NOMO-1 (cell line): ENCODE results near the gene SNX10.
A peak's percentile ranks its signal among the peaks of the same experiment; 100 is the strongest.

ENCODE experiments used
- DNase-seq, 2 experiments: peaks; one replicate each; lab custom pipeline; 2025; ENCODE audit not compliant: unreplicated experiment in 2 of 2; lab: John Stamatoyannopoulos, UW

Gene SNX10

DNA sequence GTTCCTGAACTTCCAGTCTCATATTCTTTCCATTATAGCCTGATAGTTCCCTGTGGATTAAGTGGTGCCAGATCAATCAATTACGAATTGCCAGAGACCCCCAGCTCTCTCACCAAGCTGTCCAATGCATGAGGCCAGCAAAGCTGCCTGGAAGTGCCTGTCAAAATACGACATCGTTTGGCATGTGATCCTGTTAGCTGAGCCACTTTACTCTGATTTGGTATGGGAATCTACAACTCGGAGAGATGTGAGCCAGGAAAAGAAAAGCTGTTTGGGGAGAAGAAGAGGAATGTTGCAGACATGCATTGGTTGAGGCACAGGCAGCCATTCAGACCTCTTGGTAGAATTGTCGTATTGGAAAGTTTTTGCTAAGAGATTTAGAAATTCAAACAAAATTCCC lies 3.9 kb downstream of the SNX10 start:
- DNase-seq: no peak

DNA sequence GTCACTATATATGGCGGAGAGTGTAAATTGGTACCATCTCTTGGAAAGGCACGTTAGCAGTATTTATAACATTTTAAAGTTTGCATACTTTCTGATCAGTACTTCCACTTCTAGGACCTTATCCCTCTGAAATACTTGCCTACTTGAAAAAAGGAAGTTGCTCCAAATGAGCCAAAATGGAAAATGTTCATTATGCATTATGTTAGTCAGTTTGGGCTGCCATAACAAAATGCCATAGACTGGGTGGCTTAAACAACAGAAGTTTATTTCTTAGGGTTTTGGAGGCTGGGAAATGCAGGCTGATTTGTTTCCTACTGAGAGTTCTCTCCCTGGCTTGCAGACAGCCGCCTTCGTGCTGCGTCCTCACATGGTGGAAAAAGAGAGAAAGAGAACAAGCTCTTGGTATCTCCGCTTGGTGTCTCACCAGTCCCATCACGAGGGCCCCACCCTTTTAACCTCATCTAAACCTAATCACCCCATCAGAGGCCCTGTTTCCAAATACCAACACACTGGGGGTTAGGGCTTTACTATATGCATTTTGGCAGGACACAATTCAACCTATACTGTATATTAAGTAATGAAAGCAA lies 6.9 kb downstream of the SNX10 start:
- DNase-seq: peak in 1 of 2 experiments; percentile 21

DNA sequence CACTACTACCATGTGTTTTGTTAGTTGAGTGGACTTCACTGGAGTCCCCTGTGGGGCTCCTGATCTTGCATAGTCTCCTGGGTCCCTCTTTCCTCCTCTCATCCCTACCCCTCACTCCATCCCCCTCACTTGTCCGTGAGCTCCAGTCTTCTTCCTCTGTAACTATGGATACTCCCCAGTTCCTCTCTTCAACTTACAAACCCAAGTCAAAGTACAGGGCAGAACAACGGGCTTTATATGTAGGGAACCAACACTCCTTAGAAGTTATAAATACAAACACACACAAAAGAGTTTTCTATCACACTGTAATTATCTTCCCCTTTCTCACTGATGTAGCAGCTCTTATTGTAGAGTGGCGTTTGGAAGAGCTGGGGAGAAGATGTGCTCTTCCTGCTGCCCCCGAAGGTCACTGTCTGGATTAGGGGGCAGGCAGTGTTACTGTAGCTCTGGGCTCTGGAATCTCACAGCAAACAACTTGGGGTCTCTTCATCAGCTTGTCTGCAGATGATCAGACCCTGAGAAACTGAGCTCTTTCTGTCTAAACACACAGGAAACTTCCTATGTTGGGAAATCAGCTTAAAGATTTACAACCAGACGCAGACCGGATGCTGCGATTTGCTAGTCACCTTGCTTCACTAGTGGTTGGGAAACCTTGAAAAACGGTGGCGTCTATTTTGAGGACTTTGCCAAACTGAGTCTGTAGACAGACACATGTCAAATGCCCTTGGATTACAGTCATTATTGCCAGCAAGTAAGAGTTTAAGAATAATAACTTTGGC lies 13.6 kb downstream of the SNX10 start:
- peak; percentile 96 to 98 for DNase-seq

DNA sequence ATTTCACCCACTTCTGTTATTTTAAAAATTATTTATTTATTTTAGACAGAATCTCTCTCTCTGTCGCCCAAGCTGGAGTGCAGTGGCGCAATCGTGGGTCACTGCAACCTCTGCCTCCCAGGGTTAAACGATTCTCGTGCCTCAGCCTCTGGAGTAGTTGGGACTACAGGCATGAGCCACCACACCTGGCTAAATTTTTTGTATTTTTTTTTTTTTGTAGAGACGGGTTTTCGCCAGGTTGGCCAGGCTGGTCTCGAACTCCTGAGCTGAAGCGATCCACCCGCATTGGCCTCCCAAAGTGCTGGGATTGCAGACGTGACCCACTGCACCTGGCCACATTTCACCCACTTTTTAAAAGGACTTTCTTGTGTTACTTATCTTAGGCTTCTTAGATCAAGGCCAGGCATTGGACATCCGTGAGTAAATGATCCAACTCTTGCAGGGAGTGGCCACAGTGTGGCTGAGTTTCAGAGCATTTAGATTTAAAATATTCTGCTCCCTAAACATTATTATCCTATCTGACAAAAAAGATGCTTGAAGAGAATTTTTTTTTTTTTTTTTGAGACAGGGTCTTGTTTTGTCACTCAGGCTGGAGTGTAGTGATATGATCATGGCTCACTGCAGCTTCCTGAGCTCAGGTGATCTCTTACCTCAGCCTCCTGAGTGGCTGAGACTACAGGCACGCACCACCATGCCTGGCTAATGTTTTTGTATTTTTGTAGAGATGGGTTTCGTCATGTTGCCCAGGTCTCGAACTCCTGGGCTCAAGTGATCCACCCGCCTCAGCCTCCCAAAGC lies 14.4 kb downstream of the SNX10 start:
- no peak for DNase-seq

DNA sequence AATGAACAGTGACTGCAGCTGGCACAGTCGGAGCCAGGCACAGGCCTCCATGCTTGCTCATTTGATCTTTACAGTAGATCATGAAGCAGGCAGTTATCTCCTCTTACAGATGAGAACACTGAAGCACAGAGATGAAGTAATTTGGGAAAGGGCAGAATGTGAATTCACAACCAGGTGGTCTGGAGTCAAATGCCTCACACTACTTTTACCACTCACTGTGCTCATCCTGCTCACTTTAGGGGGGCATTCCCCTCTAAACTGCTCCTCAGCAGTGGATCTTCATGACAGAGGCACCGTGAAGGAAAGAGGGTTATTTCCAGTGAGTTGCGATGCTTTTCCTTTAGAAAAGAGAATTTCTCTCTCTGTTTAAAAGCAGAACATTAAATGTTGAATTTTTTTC lies 15.1 kb downstream of the SNX10 start:
- no peak for DNase-seq

DNA sequence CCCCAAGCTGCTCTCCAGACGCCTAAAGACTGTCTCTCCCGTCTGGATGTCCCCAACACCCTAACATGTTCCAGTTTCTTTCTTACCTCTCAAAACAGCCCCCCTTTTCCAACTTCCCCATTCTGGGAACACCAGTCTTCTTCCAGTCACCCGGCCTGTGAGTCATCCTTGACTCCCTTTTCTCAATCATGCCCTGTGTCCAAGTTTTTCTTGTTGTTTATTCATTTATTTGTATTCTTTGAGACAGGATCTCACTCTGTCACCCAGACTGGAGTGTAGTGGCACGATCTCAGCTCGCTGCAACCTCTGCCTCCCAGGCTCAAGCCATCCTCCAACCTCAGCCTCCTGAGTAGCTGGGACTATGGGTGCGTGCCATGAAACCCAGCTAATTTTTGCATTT lies 15.6 kb downstream of the SNX10 start:
- no peak for DNase-seq

DNA sequence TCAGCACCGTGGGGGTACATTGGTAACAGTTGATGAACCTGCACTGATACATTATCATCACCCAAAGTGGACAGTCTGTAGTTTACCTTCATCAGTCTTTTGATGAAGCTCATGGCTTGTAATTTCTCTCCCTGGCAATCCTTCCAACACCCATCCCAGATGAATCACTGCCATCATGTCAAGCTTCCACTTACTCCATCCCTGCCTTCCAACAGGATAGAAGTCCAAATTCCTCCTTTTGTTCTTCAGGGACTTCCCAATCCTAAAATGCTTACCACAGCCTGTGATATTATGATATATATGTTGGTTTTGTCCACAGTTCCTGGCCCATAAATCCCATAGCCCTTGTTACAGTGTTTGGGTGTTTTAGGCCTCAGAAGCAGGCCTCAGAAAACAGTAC lies 16.1 kb downstream of the SNX10 start:
- DNase-seq: no peak

DNA sequence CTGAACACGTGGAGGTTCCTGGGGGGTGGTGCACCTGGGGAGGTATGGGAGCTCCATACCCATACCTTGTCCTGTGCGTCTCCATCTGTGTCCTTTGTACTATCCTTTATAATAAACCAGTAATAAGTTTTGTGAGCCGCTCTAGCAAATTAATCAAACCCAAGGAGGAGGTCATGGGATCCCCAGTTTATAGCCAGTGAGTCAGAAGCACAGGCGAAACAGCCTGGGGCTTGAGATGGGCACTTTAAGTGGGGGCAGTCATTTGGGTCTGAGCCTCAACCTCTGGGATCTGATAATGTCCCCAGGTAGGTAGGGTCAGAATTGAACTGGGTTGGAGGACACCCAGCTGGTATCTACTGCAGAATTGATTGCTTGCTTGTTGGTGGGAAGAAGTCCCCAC lies 16.9 kb downstream of the SNX10 start:
- DNase-seq: no peak

DNA sequence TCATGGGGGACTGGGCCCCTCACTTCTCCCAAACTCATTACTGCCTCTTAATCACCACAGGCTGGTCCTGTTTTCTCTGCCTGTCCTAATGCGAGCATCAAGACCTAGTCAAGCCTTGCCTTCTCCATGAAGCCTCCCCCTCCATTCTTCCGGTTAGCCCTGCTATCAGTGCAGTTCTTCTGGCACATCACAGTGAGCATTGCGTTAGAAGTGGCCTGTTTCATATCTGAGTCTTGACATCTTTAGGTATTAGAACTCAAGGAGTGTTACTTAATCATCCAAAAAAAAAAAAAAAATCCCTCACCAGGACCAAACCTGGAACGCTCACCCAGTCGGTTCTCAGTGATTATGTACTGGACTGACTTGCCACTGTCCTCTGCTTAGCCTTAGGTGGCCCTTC lies 17.4 kb downstream of the SNX10 start:
- DNase-seq: no peak

DNA sequence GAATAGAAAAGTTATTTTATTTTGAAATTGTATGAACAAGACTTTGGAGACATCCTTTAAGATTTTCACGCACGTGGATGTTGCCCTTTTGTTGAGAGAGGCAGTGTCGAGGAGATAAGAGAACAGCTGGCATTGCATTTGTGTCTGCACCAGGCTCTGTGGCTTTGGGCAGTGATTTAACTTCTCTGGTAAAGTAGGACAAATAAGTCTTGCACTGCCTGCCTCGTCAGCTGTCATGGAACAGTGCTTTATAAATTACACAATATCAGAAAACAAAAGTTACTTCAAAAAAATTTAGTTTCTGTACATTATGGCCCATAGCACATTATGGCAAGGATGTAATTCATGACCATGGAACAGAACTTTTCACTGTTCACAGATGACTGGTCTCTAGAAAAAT lies 20.1 kb downstream of the SNX10 start:
- no peak for DNase-seq

DNA sequence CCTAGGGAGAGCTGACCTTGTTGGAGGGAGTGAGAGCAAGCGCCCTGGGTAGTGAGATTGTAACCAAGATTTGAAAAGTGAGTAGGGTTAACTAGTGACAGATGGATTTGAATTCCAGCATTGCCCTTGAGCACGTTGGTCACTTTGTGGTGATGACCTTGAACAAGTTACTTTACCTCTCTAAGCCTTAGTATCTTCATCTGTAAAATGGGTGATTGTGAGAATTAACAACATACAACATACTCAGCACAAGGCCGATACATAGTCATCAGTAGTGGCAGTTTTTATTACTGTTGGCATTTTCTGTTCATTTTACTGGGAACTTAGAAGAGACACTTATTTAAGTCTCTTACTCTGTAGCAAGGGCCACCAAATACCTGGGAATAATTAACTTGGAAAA lies 25.5 kb downstream of the SNX10 start:
- no peak for DNase-seq

DNA sequence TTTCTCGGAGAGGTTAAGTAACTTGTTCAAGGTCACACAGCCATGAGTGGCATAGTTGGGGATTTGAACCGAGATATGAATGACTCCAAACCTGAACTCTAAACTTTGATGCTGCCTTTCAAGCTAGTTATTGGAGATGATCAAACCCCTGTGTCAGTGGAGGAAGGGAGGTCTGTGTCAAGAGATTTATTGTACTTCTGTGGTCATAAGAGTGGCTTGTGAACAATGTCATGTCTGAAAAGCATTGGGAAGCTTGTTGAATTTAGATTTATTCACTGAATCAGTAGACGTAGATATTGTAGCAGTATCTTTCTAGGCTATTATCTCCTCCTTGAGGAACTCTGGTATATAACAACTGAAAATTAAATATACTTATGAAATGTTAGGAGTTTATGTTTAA lies 27.3 kb downstream of the SNX10 start:
- peak in 1 of 2 experiments; percentile 55 for DNase-seq

DNA sequence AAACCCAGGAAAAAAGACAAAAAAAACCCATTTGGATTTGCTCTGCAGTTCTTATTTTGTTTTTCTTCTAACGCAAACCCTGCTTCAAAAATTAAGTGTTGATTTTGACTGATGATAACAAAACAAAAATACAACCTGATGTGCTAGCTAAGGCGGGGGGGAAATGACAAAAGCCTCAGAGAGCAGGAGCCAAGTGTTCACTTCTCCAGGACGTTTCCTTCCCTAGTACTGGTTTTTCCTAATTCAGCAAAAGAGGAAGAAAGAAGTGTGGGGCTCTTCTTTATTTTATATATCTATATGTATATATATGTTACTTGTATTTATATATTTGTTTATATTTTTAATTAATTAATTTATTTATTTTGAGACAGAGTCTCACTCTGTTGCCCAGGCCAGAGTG lies 28.0 kb downstream of the SNX10 start:
- peak in 1 of 2 experiments; percentile 25 for DNase-seq

DNA sequence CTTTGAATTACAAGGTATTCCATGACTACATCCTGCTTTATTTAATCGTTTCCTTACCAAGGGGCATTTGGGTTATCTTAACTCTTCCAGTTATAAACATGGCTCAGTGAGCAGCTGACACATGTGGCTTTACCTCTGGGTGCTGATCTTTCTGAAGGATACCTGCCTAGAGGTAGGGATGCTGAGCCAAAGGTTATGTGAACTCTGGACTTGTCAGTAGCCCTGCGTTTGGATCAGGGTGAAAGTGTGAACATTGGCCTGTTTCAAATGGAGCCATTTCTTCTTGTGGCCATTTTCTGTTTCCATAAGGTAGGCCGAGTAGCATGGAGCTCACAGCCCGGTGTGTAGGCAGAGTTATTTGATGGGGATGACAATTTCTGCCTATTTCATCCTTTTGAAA lies 29.2 kb downstream of the SNX10 start:
- no peak for DNase-seq

DNA sequence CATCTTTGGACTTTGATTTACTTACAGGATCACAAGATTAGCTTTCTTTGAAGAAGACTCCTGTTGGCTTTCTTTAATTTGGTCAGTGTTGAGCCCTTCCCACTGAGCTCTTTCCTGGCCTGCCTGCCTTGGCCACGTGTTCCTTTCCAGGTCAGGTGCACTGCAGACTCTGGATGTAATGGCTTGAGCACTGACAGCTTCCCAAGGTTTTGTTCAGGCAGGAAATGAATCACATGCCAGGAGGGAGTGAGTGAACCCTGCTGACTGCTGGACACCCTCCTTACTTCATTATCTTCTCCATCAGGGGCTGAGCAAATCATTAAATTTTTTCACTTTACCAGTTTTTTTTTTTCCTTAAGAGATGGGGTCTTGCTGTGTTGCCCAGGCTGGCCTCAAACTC lies 29.8 kb downstream of the SNX10 start:
- no peak for DNase-seq

DNA sequence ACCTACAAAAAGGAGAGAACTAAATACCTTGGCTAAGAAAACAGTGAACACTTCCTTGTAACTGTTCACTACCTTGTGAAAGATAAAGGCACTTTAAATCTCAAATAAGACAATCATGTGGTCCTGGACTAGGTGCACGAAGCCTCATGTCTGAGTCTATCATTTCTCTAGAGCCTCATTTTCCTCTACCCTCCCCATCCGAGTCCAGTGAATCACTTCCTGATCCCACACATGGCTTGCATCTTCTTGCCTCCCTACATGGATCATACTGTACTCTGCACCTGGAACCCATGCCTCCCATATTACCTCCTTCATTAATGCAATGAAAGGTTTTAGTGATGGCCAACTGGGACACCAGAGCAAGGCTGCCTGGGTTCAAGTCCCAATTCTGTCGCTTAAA lies 34.5 kb downstream of the SNX10 start:
- no peak for DNase-seq

DNA sequence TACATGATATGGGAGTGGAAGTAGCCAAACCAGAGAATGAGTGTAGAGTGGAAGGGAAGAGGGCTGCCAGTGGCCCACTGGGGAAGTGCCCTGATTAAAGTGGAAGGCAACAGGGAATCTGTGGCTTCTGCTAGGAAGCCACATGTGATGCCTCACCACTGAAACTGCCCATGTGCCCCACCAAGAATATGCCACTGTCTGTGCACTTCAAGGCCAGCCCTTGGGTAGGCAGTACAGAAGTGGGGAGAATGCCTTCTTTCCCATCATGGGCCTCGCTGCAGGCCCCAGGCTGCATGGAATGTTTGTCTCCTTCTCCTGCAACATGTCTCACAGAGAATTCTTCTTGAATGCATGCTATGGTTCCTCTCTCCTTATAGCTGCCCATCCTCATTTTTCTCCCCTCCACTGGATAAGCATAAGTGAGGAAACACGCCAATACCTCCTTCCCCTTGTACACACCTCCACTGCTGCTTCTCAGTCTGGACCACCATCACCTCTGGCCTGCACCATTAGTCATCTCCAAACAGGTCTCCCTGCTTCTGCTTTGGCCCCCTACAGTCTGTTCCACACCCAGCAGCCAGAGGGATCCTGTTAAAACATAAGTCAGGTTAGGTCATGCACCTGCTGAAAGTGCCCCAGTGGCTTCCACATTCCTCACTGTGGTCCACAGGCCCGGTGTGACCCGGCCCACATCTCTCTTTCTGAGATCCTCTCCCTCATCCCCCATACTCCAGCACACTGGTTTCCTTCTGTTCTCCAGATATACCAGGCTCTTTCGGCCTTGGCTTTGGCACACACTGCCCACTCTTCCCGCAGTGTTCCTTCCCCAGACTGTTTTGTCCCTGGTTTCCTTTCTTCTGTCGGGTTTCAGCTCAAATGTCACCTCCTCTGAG lies 37.1 kb downstream of the SNX10 start:
- no peak for DNase-seq

DNA sequence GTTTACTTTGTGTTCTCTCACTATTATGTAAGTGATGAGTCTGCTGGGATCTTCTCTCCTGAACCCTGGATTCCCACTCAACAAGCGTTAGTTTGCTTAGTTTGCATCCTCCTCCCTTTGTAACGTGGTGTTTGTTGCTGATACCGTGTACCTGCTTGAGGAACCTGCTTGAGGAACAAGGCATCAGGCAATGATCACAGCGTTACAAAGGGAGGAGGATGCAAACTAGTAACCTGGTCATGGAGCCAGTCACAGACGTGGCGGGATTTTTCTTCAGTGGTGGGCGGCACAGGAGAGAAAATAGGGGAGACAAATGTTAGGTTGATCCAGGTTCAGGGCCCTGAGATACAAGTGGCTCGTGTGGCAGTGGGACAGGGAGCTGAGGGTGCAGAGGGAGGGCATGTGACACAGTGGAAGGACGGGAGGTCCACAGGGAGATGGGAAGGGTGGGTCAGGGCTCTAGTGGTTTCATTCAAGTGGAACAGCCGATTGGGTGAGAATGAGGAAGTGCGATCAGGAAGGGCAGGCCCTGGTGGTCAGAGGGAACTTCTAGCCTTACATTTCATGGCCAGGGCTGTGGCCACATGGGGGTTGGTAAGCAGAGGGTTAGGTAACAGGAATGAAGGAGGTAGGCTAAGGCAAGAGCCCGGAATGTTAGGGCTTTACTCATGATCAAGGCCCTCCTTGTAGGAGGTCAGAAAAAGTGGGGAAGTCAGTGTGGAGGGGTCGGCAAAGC lies 38.0 kb downstream of the SNX10 start:
- DNase-seq: peak; percentile 80 to 84

DNA sequence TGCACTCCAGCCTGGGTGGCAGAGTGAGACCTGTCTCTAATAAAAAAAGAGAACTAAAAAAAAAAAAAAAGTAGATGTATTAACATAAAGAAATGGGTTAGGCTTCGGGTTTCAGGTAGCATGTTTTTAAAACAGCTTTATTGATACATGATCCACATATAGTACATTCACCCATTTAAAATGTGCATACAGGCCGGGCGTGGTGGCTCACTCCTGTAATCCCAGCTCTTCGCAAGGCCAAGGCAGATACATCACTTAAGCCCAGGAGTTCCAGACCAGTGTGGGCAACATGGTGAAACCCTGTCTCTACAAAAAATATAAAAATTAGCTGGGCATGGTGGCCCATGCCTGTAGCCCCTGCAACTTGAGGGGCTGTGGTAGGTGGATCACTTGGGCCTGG lies 39.5 kb downstream of the SNX10 start:
- DNase-seq: no peak

DNA sequence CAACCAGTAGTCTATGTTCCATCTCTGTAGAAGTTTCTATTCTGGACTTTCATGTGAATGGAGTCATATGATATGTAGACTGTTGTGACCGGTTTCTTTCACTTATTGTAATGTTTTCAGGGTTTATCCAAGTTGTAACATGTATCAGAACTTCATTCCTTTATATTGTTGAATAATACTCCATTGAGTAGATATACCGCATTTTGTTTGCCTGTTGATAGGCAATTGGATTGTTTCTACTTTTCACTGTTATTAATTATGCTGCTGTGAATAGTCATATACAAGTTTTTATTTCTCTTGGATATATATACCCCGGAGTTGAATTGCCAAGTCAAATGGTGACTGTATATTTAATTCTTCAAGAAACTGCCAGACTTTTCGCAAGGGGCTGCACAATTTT lies 40.1 kb downstream of the SNX10 start:
- no peak for DNase-seq
